HG02623 (cell line): ENCODE results near the gene PDZD4.

Source experiments
- ATAC-seq: cut with Tn5 transposase; IDR thresholded peaks from one replicate; pipeline ENCODE4 v1.9.1; 2021; ENCODE audit warnings: moderate library complexity; ENCODE audit not compliant: unreplicated experiment

Gene PDZD4

GRCh38 chrX:153829799-153830639, at the start of gene PDZD4:
TSS of gene PDZD4 (minus strand) at chrX:153830544. CDS start at chrX:153830298, 246 bp downstream.
- ATAC-seq, result no peak

- no peak for ATAC-seq
Observed at GRCh38 chrX:153879741-153880439, 49.5 kb upstream of the PDZD4 start.

- no peak for ATAC-seq
Observed at GRCh38 chrX:153878969-153879653, 48.8 kb upstream of the PDZD4 start.

GRCh38 chrX:153878345-153878744, 48.0 kb upstream of the PDZD4 start:
- ATAC-seq, result no peak

- no peak for ATAC-seq
Observed at GRCh38 chrX:153877571-153878261, 47.4 kb upstream of the PDZD4 start.

- no peak for ATAC-seq
Observed at GRCh38 chrX:153876112-153876491, 45.8 kb upstream of the PDZD4 start.

GRCh38 chrX:153875391-153876111, 45.2 kb upstream of the PDZD4 start:
- no peak for ATAC-seq

GRCh38 chrX:153874366-153875125, 44.2 kb upstream of the PDZD4 start:
- no peak for ATAC-seq

GRCh38 chrX:153874085-153874365, 43.7 kb upstream of the PDZD4 start:
- no peak for ATAC-seq

- no peak for ATAC-seq
Observed at GRCh38 chrX:153873282-153874084, 43.1 kb upstream of the PDZD4 start.

- no peak for ATAC-seq
Observed at GRCh38 chrX:153871946-153872878, 41.9 kb upstream of the PDZD4 start.

GRCh38 chrX:153871451-153871850, 41.1 kb upstream of the PDZD4 start:
- no peak for ATAC-seq

- no peak for ATAC-seq
Observed at GRCh38 chrX:153870791-153871360, 40.5 kb upstream of the PDZD4 start.

GRCh38 chrX:153870288-153870690, 39.9 kb upstream of the PDZD4 start:
- ATAC-seq, result no peak

GRCh38 chrX:153869473-153870287, 39.3 kb upstream of the PDZD4 start:
- ATAC-seq, result no peak

GRCh38 chrX:153868576-153869472, 38.5 kb upstream of the PDZD4 start:
- ATAC-seq, result no peak
